Measurements from ENCODE around the gene PRR23E. TPM values are rescaled to one million over a fixed set of nuclear protein-coding genes. Genes with fewer than 3 reads are reported as not detected.
A peak's percentile ranks its signal among the peaks of the same experiment; 100 is the strongest.

PRR23E gene
- total and polyA plus RNA-seq, 4 donors: not detected

DNA sequence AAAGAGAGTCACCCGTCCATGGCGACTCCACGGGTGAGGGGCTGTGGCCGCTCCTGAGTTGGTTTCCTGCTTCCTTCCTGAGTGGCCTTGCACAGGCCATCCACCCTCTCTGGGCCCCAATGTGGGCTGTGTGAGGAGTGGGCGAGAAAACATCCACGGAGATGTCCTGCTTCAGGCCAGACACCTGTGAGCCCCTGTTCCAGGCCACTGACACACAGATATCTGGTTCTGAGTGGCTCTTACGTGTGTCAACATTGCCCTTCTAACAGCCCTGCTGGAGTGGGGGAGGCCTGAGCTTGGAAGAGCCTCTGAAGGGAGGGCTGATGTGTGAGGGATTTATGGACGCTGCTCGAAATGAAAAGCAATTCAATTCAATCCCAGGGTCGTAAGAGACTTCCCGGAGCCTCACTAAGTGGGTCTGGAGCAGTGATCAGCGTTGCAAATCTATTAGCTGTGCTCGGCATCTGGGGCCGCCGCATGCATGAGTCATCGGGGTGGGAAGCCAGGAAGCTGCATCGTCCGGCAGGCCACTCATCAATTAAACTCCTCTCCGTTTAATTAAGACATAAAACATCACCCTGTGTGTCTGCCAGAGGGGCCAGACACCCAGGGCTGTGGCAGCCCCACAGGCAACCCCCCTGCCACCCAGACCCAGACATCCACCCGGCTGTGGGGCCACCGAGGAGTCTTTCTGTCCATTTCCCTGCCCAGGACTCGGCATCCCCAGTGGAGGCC lies 20.0 kb upstream of the PRR23E start:
- peaks cover 0 to 8% (median 0%) of the 10 kb centered on the region in 3 donors for H3K27me3 ChIP-seq (ENCODE audit: control insufficient read depth in 3 of 3, insufficient read depth in 3 of 3, low read length in 2 of 3)
- 23 to 24% methylated on average over 22 of the region's 22 CpGs for WGBS, 2 donors

GRCh38 chr3:127173516-127174166 lies 19.3 kb upstream of the PRR23E start:
- H3K9ac ChIP-seq (ENCODE audit: insufficient read depth in 1 of 2, low read length in 2 of 2): no peak overlapping the region
- H3K27me3 ChIP-seq (ENCODE audit: control insufficient read depth in 3 of 3, insufficient read depth in 3 of 3, low read length in 2 of 3): peaks cover 0 to 8% (median 0%) of the 10 kb centered on the region in 3 donors
- 85 to 90% methylated on average over 5 of the region's 5 CpGs for WGBS, 2 donors
- ATAC-seq (ENCODE audit: insufficient read depth, low FRiP score) (no peak), DNase-seq (no peak)
- no peaks in the 10 kb centered on the region for H3K36me3 ChIP-seq (ENCODE audit: control insufficient read depth in 4 of 4, insufficient read depth in 4 of 4, low read length in 4 of 4)
- peaks cover 0 to 2% (median 0%) of the 10 kb centered on the region in 4 donors for H3K9me3 ChIP-seq (ENCODE audit: control insufficient read depth in 4 of 4, insufficient read depth in 3 of 4, low read length in 3 of 4)
- H3K4me3 ChIP-seq: no peak overlapping the region
- TF ChIP-seq CTCF (IDR thresholded peaks at IDR 0.05; ENCODE audit: control extremely low read depth, extremely low read depth): no peak
- no peak overlapping the region for H3K27ac ChIP-seq (ENCODE audit: low read depth in 1 of 2, low read length in 1 of 2)
- H3K4me1 ChIP-seq (ENCODE audit: control insufficient read depth in 5 of 5, insufficient read depth in 5 of 5, low read length in 5 of 5): no peaks in the 10 kb centered on the region

More for the DNA sequence above, 20.0 kb upstream of the PRR23E start:
- Histone ChIP-seq H3K36me3 (ENCODE audit: control insufficient read depth in 4 of 4, insufficient read depth in 4 of 4, low read length in 4 of 4) (no peaks in the 10 kb centered on the region), H3K4me1 (ENCODE audit: control insufficient read depth in 5 of 5, insufficient read depth in 5 of 5, low read length in 5 of 5) (no peaks in the 10 kb centered on the region), H3K9ac (ENCODE audit: insufficient read depth in 1 of 2, low read length in 2 of 2) (no peak overlapping the region), H3K27ac (ENCODE audit: low read depth in 1 of 2, low read length in 1 of 2) (no peak overlapping the region), H3K9me3 (ENCODE audit: control insufficient read depth in 4 of 4, insufficient read depth in 3 of 4, low read length in 3 of 4) (peaks cover 0 to 2% (median 0%) of the 10 kb centered on the region in 4 donors), H3K4me3 (no peak overlapping the region)
- ATAC-seq (ENCODE audit: insufficient read depth, low FRiP score) (no peak), DNase-seq (peak in 2 of 3 donors; percentile 3 to 10)
- TF ChIP-seq CTCF (IDR thresholded peaks at IDR 0.05; ENCODE audit: control extremely low read depth, extremely low read depth): no peak

- H3K27ac ChIP-seq (ENCODE audit: low read depth in 1 of 2, low read length in 1 of 2): no peak overlapping the region
- 80 to 82% methylated on average over 4 of the region's 4 CpGs for WGBS, 2 donors
- no peaks in the 10 kb centered on the region for H3K4me1 ChIP-seq (ENCODE audit: control insufficient read depth in 5 of 5, insufficient read depth in 5 of 5, low read length in 5 of 5)
- H3K9ac ChIP-seq (ENCODE audit: insufficient read depth in 1 of 2, low read length in 2 of 2): no peak overlapping the region
- no peak overlapping the region for H3K4me3 ChIP-seq
- H3K27me3 ChIP-seq (ENCODE audit: control insufficient read depth in 3 of 3, insufficient read depth in 3 of 3, low read length in 2 of 3): peaks cover 0 to 8% (median 0%) of the 10 kb centered on the region in 3 donors
- ATAC-seq (ENCODE audit: insufficient read depth, low FRiP score) (no peak), DNase-seq (no peak)
- H3K9me3 ChIP-seq (ENCODE audit: control insufficient read depth in 4 of 4, insufficient read depth in 3 of 4, low read length in 3 of 4): peaks cover 0 to 2% (median 0%) of the 10 kb centered on the region in 4 donors
- no peak for TF ChIP-seq CTCF (IDR thresholded peaks at IDR 0.05; ENCODE audit: control extremely low read depth, extremely low read depth)
- no peaks in the 10 kb centered on the region for H3K36me3 ChIP-seq (ENCODE audit: control insufficient read depth in 4 of 4, insufficient read depth in 4 of 4, low read length in 4 of 4)
These were observed 18.6 kb upstream of the PRR23E start for GRCh38 chr3:127174284-127174683.
